SK-N-SH (cell line): ENCODE data around the gene DHRS13. TPM values are rescaled to one million over a fixed set of nuclear protein-coding genes. Genes with fewer than 3 reads are reported as not detected.
"Not testable (repeated sequence)": the region's sequence is repeated elsewhere in the genome, so short reads cannot be mapped to it uniquely, and the experiment has no call there.

Source experiments
- CTCF ChIA-PET: fragments of 300-600, 350-600 bp; formaldehyde crosslinking; extraction: SDS; loops from one replicate; lab custom pipeline; 2021; lab: Yijun Ruan, JAX
- POLR2A ChIA-PET: fragments of 350-600 bp; sonication (Branson Sonifier 250); formaldehyde crosslinking; extraction: SDS; loops from one replicate; lab custom pipeline; 2020; ENCODE audit warnings: antibody characterized with exemption, inconsistent platforms; lab: Yijun Ruan, JAX
- DNase-seq: peaks from one replicate; pipeline ENCODE4 v3.0.0; 2012
- H2AFZ ChIP-seq: fragments of 200-600 bp; sonication (generic); 2 replicates; pipeline ENCODE4 v1.8.1; 2016; ENCODE audit warnings: antibody characterized with exemption, mild to moderate bottlenecking, low read depth
- H3F3A ChIP-seq: fragments of 200-600 bp; sonication (generic); replicated peaks from 2 replicates; pipeline ENCODE3; 2016; ENCODE audit warnings: antibody characterized with exemption, mild to moderate bottlenecking; ENCODE audit not compliant: insufficient read depth
- H3K27ac ChIP-seq, 2 experiments: fragments of 200-500 bp in 1 of 2; fragments of 200-600 bp in 1 of 2; sonication (Bioruptor generic) in 1 of 2; sonication (generic), shearing (Covaris generic) in 1 of 2; 2 replicates each; pipeline versions ENCODE4 v1.5.1 to v1.6.1; 2014 to 2016; ENCODE audit warnings: low read depth in 2 of 2, inconsistent platforms in 1 of 2, low read length in 1 of 2, mild to moderate bottlenecking in 1 of 2, mixed read lengths in 1 of 2
- H3K27me3 ChIP-seq: fragments of 200-600 bp; sonication (generic), shearing (Covaris generic); 2 replicates; pipeline ENCODE4 v1.6.1; 2016; ENCODE audit warnings: mixed run types; ENCODE audit not compliant: insufficient read depth
- H3K36me3 ChIP-seq, 2 experiments: fragments of 200-500 bp in 1 of 2; fragments of 200-600 bp in 1 of 2; sonication (Bioruptor generic) in 1 of 2; sonication (generic) in 1 of 2; replicated peaks in 1 of 2; 2 replicates each; pipeline versions ENCODE3 to v1.5.1; 2014 to 2016; ENCODE audit warnings: low read length in 1 of 2, mild to moderate bottlenecking in 1 of 2; ENCODE audit not compliant: insufficient read depth in 2 of 2, control insufficient read depth in 1 of 2
- H3K4me1 ChIP-seq, 2 experiments: fragments of 200-500 bp in 1 of 2; fragments of 200-600 bp in 1 of 2; sonication (Bioruptor generic) in 1 of 2; sonication (generic), shearing (Covaris generic) in 1 of 2; 2 replicates each; pipeline versions ENCODE4 v1.5.1 to v1.6.1; 2014 to 2016; ENCODE audit warnings: low read depth in 1 of 2, low read length in 1 of 2, mixed run types in 1 of 2; ENCODE audit not compliant: insufficient read depth in 2 of 2, control insufficient read depth in 1 of 2
- H3K4me2 ChIP-seq: fragments of 200-600 bp; sonication (generic), shearing (Covaris generic); 2 replicates; pipeline ENCODE4 v1.6.1; 2017; ENCODE audit warnings: mixed run types
- H3K4me3 ChIP-seq, 2 experiments: fragments of 200-500 bp in 1 of 2; fragments of 200-600 bp in 1 of 2; sonication (Bioruptor generic) in 1 of 2; sonication (generic), shearing (Covaris generic) in 1 of 2; 2 replicates each; pipeline versions ENCODE4 v1.5.1 to v1.8.1; 2014 to 2016; ENCODE audit warnings: low read depth in 2 of 2, inconsistent platforms in 1 of 2, low read length in 1 of 2, mild to moderate bottlenecking in 1 of 2, mixed read lengths in 1 of 2, moderate library complexity in 1 of 2
- H3K79me2 ChIP-seq: fragments of 200-600 bp; sonication (generic); 2 replicates; pipeline ENCODE4 v1.8.1; 2017; ENCODE audit warnings: mild to moderate bottlenecking; ENCODE audit not compliant: insufficient read depth
- H3K9ac ChIP-seq: fragments of 200-600 bp; sonication (generic); 2 replicates; pipeline ENCODE4 v1.6.1; 2017; ENCODE audit warnings: mixed run types
- H3K9me2 ChIP-seq: fragments of 200-600 bp; sonication (generic); 2 replicates; pipeline ENCODE4 v1.6.1; 2017; ENCODE audit warnings: mixed run types
- H3K9me3 ChIP-seq: fragments of 200-600 bp; sonication (generic); 2 replicates; pipeline ENCODE4 v1.6.1; 2017; ENCODE audit warnings: mixed run types, mild to moderate bottlenecking, moderate library complexity
- H4K20me1 ChIP-seq: fragments of 200-600 bp; sonication (generic); 2 replicates; pipeline ENCODE4 v1.6.1; 2017; ENCODE audit warnings: mild to moderate bottlenecking, mixed run types; ENCODE audit not compliant: insufficient read depth
- CTCF ChIP-seq: fragments of 200-600 bp; sonication (generic); IDR thresholded peaks from 2 replicates; pipeline ENCODE4 v1.6.1; 2017; ENCODE audit warnings: antibody characterized with exemption, mild to moderate bottlenecking, moderate library complexity
- ELF1 ChIP-seq: IDR thresholded peaks from 2 replicates; pipeline ENCODE4 v1.4.0; 2012
- EP300 ChIP-seq, 2 experiments: IDR thresholded peaks; 2 replicates each; pipeline versions ENCODE4 v1.4.0 to v1.6.1; 2012; ENCODE audit warnings: borderline replicate concordance in 1 of 2, low read depth in 1 of 2, low read length in 1 of 2
- FOXJ3 ChIP-seq: sonication (generic); formaldehyde crosslinking; IDR thresholded peaks from 2 replicates; pipeline ENCODE4 v1.5.1; 2020; ENCODE audit warnings: mild to moderate bottlenecking, missing genetic modification reagents
- GATA2 ChIP-seq: sonication (generic); formaldehyde crosslinking; IDR thresholded peaks from 2 replicates; pipeline ENCODE4 v1.5.0; 2020; ENCODE audit warnings: mild to moderate bottlenecking, missing genetic modification reagents
- IRF3 ChIP-seq: fragments of 150-350 bp; IDR thresholded peaks from 2 replicates; pipeline ENCODE4 v1.6.1; 2016; ENCODE audit warnings: mild to moderate bottlenecking, low read depth, low read length
- JUND ChIP-seq: IDR thresholded peaks from 2 replicates; pipeline ENCODE4 v1.4.0; 2012
- MAX ChIP-seq: IDR thresholded peaks from 2 replicates; pipeline ENCODE4 v1.4.0; 2012; ENCODE audit warnings: low read depth
- MXI1 ChIP-seq: IDR thresholded peaks from 2 replicates; pipeline ENCODE4 v1.6.1; 2012; ENCODE audit warnings: mild to moderate bottlenecking, low read depth, low read length, improper control_type of control experiment
- NFIC ChIP-seq: IDR thresholded peaks from 2 replicates; pipeline ENCODE4 v1.4.0; 2012; ENCODE audit warnings: borderline replicate concordance
- NRF1 ChIP-seq: IDR thresholded peaks from 2 replicates; pipeline ENCODE4 v1.6.1; 2012; ENCODE audit warnings: low read depth, mild to moderate bottlenecking, low read length
- PBX3 ChIP-seq: IDR thresholded peaks from 2 replicates; pipeline ENCODE4; 2012
- POLR2AphosphoS5 ChIP-seq: IDR thresholded peaks from 2 replicates; pipeline ENCODE4 v1.6.1; 2012; ENCODE audit warnings: low read depth, low read length
- RAD21 ChIP-seq: IDR thresholded peaks from 2 replicates; pipeline ENCODE4 v1.6.1; 2012; ENCODE audit warnings: mild to moderate bottlenecking, low read length
- RCOR1 ChIP-seq: fragments of 150-350 bp; IDR thresholded peaks from 2 replicates; pipeline ENCODE4 v1.6.1; 2017; ENCODE audit warnings: antibody characterized with exemption, low read length
- RFX5 ChIP-seq: IDR thresholded peaks from 2 replicates; pipeline ENCODE4 v1.6.1; 2012; ENCODE audit warnings: mild to moderate bottlenecking, improper control_type of control experiment, low read length
- SIN3A ChIP-seq: IDR thresholded peaks from 2 replicates; pipeline ENCODE4 v1.6.1; 2012; ENCODE audit warnings: low read depth, mild to moderate bottlenecking, low read length, moderate library complexity, borderline replicate concordance
- SMC3 ChIP-seq: IDR thresholded peaks from 2 replicates; pipeline ENCODE4 v1.6.1; 2012; ENCODE audit warnings: low read depth, low read length, improper control_type of control experiment
- TCF12 ChIP-seq: IDR thresholded peaks from 2 replicates; pipeline ENCODE4 v1.4.0; 2012
- USF1 ChIP-seq: IDR thresholded peaks from 2 replicates; pipeline ENCODE4 v1.4.0; 2012; ENCODE audit warnings: low read depth, borderline replicate concordance
- YY1 ChIP-seq: IDR thresholded peaks from 2 replicates; pipeline ENCODE4 v1.4.0; 2012; ENCODE audit warnings: low read depth, mild to moderate bottlenecking
- WGBS: methylation state at CpG from one replicate; pipeline ENCODE4 v1.1.6; 2017; ENCODE audit warnings: low lambda C conversion rate; 5-methylcytosine and 5-hydroxymethylcytosine counted together
- polyA plus RNA-seq, 3 experiments: library from polyadenylated mRNA; depleted of rRNA; stranded (reverse); fragments of >200 nt; gene quantifications; 2 replicates each; pipeline ENCODE4 v1.2.3, GENCODE V29; 2012

Gene DHRS13
- polyA plus RNA-seq, 1 of the 3 experiments (the other 2 are of a cell fraction) = 7.4 TPM

- TF ChIP-seq EP300 (IDR thresholded peaks at IDR 0.05; ENCODE audit: borderline replicate concordance in 1 of 2, low read depth in 1 of 2, low read length in 1 of 2) (no peak), IRF3 (no peak), RAD21 (no peak)
Observed at GRCh38 chr17:28906276-28906675, 3.4 kb upstream of the DHRS13 start (continued).

- ChIA-PET POLR2A (no interaction called here), CTCF (interaction anchor here (1.0 to 8.8 kb wide), 8 partner anchors 8 to 426 kb away, joined by 3 to 63 read pairs (median 10); no protein-coding TSS in a partner anchor)
- Histone ChIP-seq H3K9me2 (no peaks in the 10 kb centered on the region), H3K4me1 (peaks cover 0 to 10% of the 10 kb centered on the region in 2 experiments; a peak in 2 of 4 replicates), H3K4me2 (no peak overlapping the region), H3K27me3 (no peaks in the 10 kb centered on the region), H3K4me3 (no peak overlapping the region), H2AFZ (no peak overlapping the region), H3K9ac (no peak overlapping the region), H3K9me3 (no peaks in the 10 kb centered on the region), H3F3A (peaks cover 52% of the 10 kb centered on the region), H3K36me3 (peaks cover 23 to 37% of the 10 kb centered on the region in 2 experiments), H3K27ac (no peak overlapping the region), H4K20me1 (0 out of 2 replicates have a peak, but pooled peaks cover 8% of the 10 kb centered on the region), H3K79me2 (peaks cover 9% of the 10 kb centered on the region)
- TF ChIP-seq NRF1 (no peak), SIN3A (no peak), IRF3 (no peak), NFIC (no peak), TCF12 (no peak), CTCF (no peak), GATA2 (no peak), RFX5 (no peak), PBX3 (no peak), EP300 (IDR thresholded peaks at IDR 0.05; ENCODE audit: borderline replicate concordance in 1 of 2, low read depth in 1 of 2, low read length in 1 of 2) (no peak), USF1 (no peak), JUND (no peak), RCOR1 (no peak), MXI1 (no peak), ELF1 (no peak), YY1 (no peak), SMC3 (no peak), POLR2AphosphoS5 (no peak), FOXJ3 (CRISPR knock-in tag) (no peak), MAX (no peak)
- DNase-seq = no peak
- 69% methylated on average over 4 of the region's 4 CpGs for WGBS
Observed at GRCh38 chr17:28904800-28905199, 1.9 kb upstream of the DHRS13 start.

GRCh38 chr17:28903546-28903841 lies 615 bp upstream of the DHRS13 start:
- H3K4me1 ChIP-seq = peaks cover 0 to 10% of the 10 kb centered on the region in 2 experiments; a peak in 1 of 4 replicates
- H3K9ac ChIP-seq, DNase-seq, H3K27me3 ChIP-seq, H2AFZ ChIP-seq, H3K9me2 ChIP-seq, H3K4me2 ChIP-seq, H3K27ac ChIP-seq, H4K20me1 ChIP-seq, H3K9me3 ChIP-seq: not testable (repeated sequence)
- peaks cover 47% of the 10 kb centered on the region for H3F3A ChIP-seq
- 74% methylated on average over 5 of the region's 5 CpGs for WGBS
- H3K79me2 ChIP-seq = peaks cover 12% of the 10 kb centered on the region
- H3K36me3 ChIP-seq = peaks cover 19 to 26% of the 10 kb centered on the region in 2 experiments
- H3K4me3 ChIP-seq = 0 out of 4 replicates have a peak overlapping the region, but pooled peaks of 1 of the 2 experiments have one; percentile 75
- POLR2A ChIA-PET = interaction anchor here (0.9 kb wide), 1 partner anchor 47 kb away, joined by 5 read pairs; no protein-coding TSS in a partner anchor
- CTCF ChIA-PET = interaction anchor here (0.6 to 9.0 kb wide), 20 partner anchors 9 to 427 kb away, joined by 3 to 95 read pairs (median 4); partner anchors contain the start of genes NEK8 and TLCD1
